CD14-positive monocyte (primary cell): ENCODE results near the gene DPY19L1. TPM values are rescaled to one million over a fixed set of nuclear protein-coding genes. Genes with fewer than 3 reads are reported as not detected.

Source experiments
- DNase-seq, 3 donors: peaks; one replicate each; pipeline ENCODE4 v3.0.0-alpha.2; 2011 to 2022
- H2AFZ ChIP-seq: 2 replicates; pipeline ENCODE4 v1.6.0; 2012; ENCODE audit warnings: mild to moderate bottlenecking, low read depth, low read length, inconsistent platforms; ENCODE audit not compliant: insufficient read depth, poor library complexity, severe bottlenecking
- H3K27ac ChIP-seq, 2 donors: 1 replicate in 1 of 2; 2 replicates in 1 of 2; pipeline ENCODE4 v1.5.1; 2012 to 2013; ENCODE audit warnings: low read length in 2 of 2, control low read depth in 1 of 2, inconsistent platforms in 1 of 2, low read depth in 1 of 2, mild to moderate bottlenecking in 1 of 2
- H3K27me3 ChIP-seq, 2 donors: one replicate each; pipeline versions ENCODE4 v1.6.0 to v1.6.1; 2011 to 2013; ENCODE audit warnings: low read length in 2 of 2; ENCODE audit not compliant: control insufficient read depth in 2 of 2, insufficient read depth in 2 of 2
- H3K36me3 ChIP-seq, 2 donors: replicated peaks in 1 of 2; 1 replicate in 1 of 2; 2 replicates in 1 of 2; pipeline versions ENCODE4 v1.5.1 to v1.6.1; 2012 to 2013; ENCODE audit warnings: low read length in 2 of 2, control low read depth in 1 of 2, inconsistent platforms in 1 of 2, mild to moderate bottlenecking in 1 of 2; ENCODE audit not compliant: insufficient read depth in 2 of 2, control insufficient read depth in 1 of 2
- H3K4me1 ChIP-seq, 2 donors: 1 replicate in 1 of 2; 2 replicates in 1 of 2; pipeline versions ENCODE4 v1.5.1 to v1.6.1; 2012 to 2013; ENCODE audit warnings: low read length in 2 of 2, control low read depth in 1 of 2, inconsistent platforms in 1 of 2, mild to moderate bottlenecking in 1 of 2, moderate library complexity in 1 of 2; ENCODE audit not compliant: insufficient read depth in 2 of 2, control insufficient read depth in 1 of 2
- H3K4me2 ChIP-seq: replicated peaks from 2 replicates; pipeline ENCODE3; 2012; ENCODE audit warnings: low read length, moderate library complexity, mild to moderate bottlenecking; ENCODE audit not compliant: poor library complexity, severe bottlenecking; ENCODE audit errors: extremely low read depth
- H3K4me3 ChIP-seq, 3 experiments: fragments of 200-600 bp in 1 of 3; sonication (generic) in 1 of 3; replicated peaks in 1 of 3; 1 replicate in 2 of 3; 2 replicates in 1 of 3; pipeline ENCODE4 v1.5.1; 2011 to 2013; ENCODE audit warnings: low read length in 3 of 3, mild to moderate bottlenecking in 3 of 3, control low read depth in 2 of 3, low read depth in 2 of 3, inconsistent platforms in 1 of 3, moderate library complexity in 1 of 3
- H3K79me2 ChIP-seq: 2 replicates; pipeline ENCODE4 v1.6.0; 2012; ENCODE audit warnings: mild to moderate bottlenecking, control low read depth, inconsistent platforms, low read length, moderate library complexity; ENCODE audit not compliant: insufficient read depth
- H3K9ac ChIP-seq: 2 replicates; pipeline ENCODE4 v1.6.0; 2017; ENCODE audit warnings: low read length, mild to moderate bottlenecking; ENCODE audit not compliant: insufficient read depth, poor library complexity, severe bottlenecking
- H3K9me3 ChIP-seq, 2 donors: replicated peaks in 1 of 2; 1 replicate in 1 of 2; 2 replicates in 1 of 2; pipeline versions ENCODE4 v1.5.1 to v1.6.1; 2012 to 2013; ENCODE audit warnings: low read length in 2 of 2, control low read depth in 1 of 2; ENCODE audit not compliant: control insufficient read depth in 1 of 2, insufficient read depth in 1 of 2
- H4K20me1 ChIP-seq: 2 replicates; pipeline ENCODE4 v1.6.0; 2012; ENCODE audit warnings: mild to moderate bottlenecking, low read length, control low read depth, moderate library complexity; ENCODE audit not compliant: insufficient read depth
- H3K27ac Mint-ChIP-seq, 7 donors: one replicate each; pipeline ENCODE4 v1.8.0; 2020; ENCODE audit warnings: mild to moderate bottlenecking in 7 of 7, mixed read lengths in 7 of 7, moderate library complexity in 6 of 7, inconsistent platforms in 2 of 7
- H3K27me3 Mint-ChIP-seq, 3 donors: one replicate each; pipeline ENCODE4 v1.8.0; 2021 to 2022; ENCODE audit warnings: low read depth in 3 of 3, mild to moderate bottlenecking in 3 of 3, mixed read lengths in 3 of 3, moderate library complexity in 3 of 3, inconsistent platforms in 1 of 3
- H3K36me3 Mint-ChIP-seq, 2 donors: one replicate each; pipeline ENCODE4 v1.8.0; 2020; ENCODE audit warnings: mixed read lengths in 2 of 2, inconsistent platforms in 1 of 2, mild to moderate bottlenecking in 1 of 2
- H3K4me1 Mint-ChIP-seq: one replicate; pipeline ENCODE4 v1.8.0; 2020; ENCODE audit warnings: mild to moderate bottlenecking, mixed read lengths
- H3K4me3 Mint-ChIP-seq, 2 donors: one replicate each; pipeline ENCODE4 v1.8.0; 2020; ENCODE audit warnings: mild to moderate bottlenecking in 2 of 2, mixed read lengths in 2 of 2, moderate library complexity in 1 of 2
- H3K9me3 Mint-ChIP-seq, 7 donors: one replicate each; pipeline ENCODE4 v1.8.0; 2020 to 2022; ENCODE audit warnings: mixed read lengths in 7 of 7, mild to moderate bottlenecking in 6 of 7, moderate library complexity in 6 of 7, inconsistent platforms in 2 of 7
- WGBS: methylation state at CpG from one replicate; pipeline ENCODE4 v1.1.5; 2013; ENCODE audit warnings: missing lambda C conversion rate; ENCODE audit not compliant: insufficient coverage; 5-methylcytosine and 5-hydroxymethylcytosine counted together
- intact Hi-C, 2 donors: fragments of 100-400 bp; cut with micrococcal nuclease; formaldehyde crosslinking; loops; one replicate each; pipeline versions ENCODE4 v1.15.0 to v1.15.1; 2023
- polyA plus RNA-seq, 3 donors: library from polyadenylated mRNA; depleted of rRNA in 1 of 3; unstranded in 2 of 3; stranded (reverse) in 1 of 3; fragments of 300-500 nt in 2 of 3; fragments of >200 nt in 1 of 3; fragmentation: Illumina TruSeq in 2 of 3; gene quantifications; 1 replicate in 2 of 3; 2 replicates in 1 of 3; pipeline ENCODE4 v1.2.3, GENCODE V29; 2012 to 2021
- TF ChIP-seq, protein P1 (sequence below): fragments of 200-600 bp; IDR thresholded peaks from one replicate; pipeline ENCODE4 v1.8.0; 2022; ENCODE audit warnings: antibody characterized with exemption, mild to moderate bottlenecking

Gene DPY19L1
- polyA plus RNA-seq, 3 donors, result 0.81 to 5.2 (median 3.9) TPM

DNA sequence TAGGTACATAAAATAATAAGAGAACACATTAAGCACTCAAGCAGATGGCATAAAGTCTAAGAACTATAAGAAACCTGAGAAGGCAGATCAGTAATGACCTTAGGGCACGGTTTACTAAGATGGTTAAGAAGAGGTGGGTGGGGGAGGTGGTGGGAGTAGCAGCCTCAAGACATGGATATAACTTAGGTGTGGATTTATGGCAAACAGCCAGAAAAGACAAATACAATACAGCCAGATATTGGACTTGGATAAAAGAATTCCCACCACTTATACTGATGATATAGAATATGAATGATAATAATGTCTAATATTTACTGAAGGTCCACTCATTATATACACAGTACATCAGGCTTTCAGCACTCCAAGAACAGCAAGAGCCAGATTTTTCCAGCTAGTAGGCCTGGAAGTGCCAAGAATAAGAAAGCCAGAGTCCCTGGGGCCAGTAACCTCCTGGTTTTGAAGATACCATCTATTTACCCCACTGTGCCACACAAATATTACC is 11.9 kb downstream of the DPY19L1 start:
- no peak overlapping the region for H2AFZ ChIP-seq
- intact Hi-C loops, result no loop called here
- H3K9ac ChIP-seq, result no peak overlapping the region
- H3K9me3 ChIP-seq, result no peaks in the 10 kb centered on the region
- TF ChIP-seq, protein P1, sequence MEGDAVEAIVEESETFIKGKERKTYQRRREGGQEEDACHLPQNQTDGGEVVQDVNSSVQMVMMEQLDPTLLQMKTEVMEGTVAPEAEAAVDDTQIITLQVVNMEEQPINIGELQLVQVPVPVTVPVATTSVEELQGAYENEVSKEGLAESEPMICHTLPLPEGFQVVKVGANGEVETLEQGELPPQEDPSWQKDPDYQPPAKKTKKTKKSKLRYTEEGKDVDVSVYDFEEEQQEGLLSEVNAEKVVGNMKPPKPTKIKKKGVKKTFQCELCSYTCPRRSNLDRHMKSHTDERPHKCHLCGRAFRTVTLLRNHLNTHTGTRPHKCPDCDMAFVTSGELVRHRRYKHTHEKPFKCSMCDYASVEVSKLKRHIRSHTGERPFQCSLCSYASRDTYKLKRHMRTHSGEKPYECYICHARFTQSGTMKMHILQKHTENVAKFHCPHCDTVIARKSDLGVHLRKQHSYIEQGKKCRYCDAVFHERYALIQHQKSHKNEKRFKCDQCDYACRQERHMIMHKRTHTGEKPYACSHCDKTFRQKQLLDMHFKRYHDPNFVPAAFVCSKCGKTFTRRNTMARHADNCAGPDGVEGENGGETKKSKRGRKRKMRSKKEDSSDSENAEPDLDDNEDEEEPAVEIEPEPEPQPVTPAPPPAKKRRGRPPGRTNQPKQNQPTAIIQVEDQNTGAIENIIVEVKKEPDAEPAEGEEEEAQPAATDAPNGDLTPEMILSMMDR, result no peak
- no peaks in the 10 kb centered on the region for H3K27me3 Mint-ChIP-seq
- peaks cover 11% of the 10 kb centered on the region for H3K79me2 ChIP-seq
- no peak for DNase-seq
- H3K36me3 Mint-ChIP-seq, result no peaks in the 10 kb centered on the region
- no peak overlapping the region for H3K4me3 Mint-ChIP-seq
- no peak overlapping the region for H3K27ac ChIP-seq
- H3K9me3 Mint-ChIP-seq, result no peaks in the 10 kb centered on the region
- no peaks in the 10 kb centered on the region for H3K27me3 ChIP-seq
- H3K27ac Mint-ChIP-seq, result no peak overlapping the region
- no peak overlapping the region for H3K4me2 ChIP-seq
- H4K20me1 ChIP-seq, result peaks cover 28% of the 10 kb centered on the region
- H3K36me3 ChIP-seq, result no peaks in the 10 kb centered on the region
- H3K4me3 ChIP-seq, result no peak overlapping the region
- 100% methylated on average over 1 of the region's 1 CpG for WGBS
- H3K4me1 Mint-ChIP-seq, result peaks cover 3% of the 10 kb centered on the region
- H3K4me1 ChIP-seq, result no peaks in the 10 kb centered on the region

DNA sequence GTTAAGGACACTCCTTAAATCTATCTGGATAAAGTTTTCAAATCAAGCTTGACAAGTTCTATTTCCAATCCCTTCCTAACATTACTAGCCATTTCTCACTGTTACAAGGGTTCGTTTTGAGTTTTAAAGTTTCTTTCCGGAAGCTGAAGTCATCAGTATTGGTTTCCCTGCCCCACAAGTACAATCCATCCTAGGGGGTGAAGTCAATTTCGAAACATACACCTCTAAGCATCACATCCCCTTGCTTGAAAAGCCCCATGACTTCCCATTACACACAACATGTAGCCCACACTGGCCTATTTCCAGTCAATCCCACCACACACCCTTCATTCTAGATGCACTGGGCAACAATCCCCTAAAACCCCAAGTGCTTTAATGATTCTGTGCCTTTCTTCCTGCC is 13.0 kb downstream of the DPY19L1 start:
- Mint-ChIP-seq H3K36me3 (no peaks in the 10 kb centered on the region), H3K4me1 (peaks cover 7% of the 10 kb centered on the region), H3K9me3 (peaks cover 0 to under 1% (median 0%) of the 10 kb centered on the region in 7 donors), H3K27me3 (no peaks in the 10 kb centered on the region), H3K4me3 (no peak overlapping the region), H3K27ac (no peak overlapping the region)
- Histone ChIP-seq H3K27ac (no peak overlapping the region), H3K9me3 (no peaks in the 10 kb centered on the region), H2AFZ (no peak overlapping the region), H3K27me3 (no peaks in the 10 kb centered on the region), H4K20me1 (peaks cover 28% of the 10 kb centered on the region), H3K9ac (no peak overlapping the region), H3K4me1 (peaks cover 0 to 3% of the 10 kb centered on the region in 2 donors), H3K4me3 (no peak overlapping the region), H3K4me2 (no peak overlapping the region), H3K36me3 (no peaks in the 10 kb centered on the region), H3K79me2 (peaks cover 11% of the 10 kb centered on the region)
- intact Hi-C loops, result no loop called here
- no peak for DNase-seq
- WGBS, result 100% methylated on average over 1 of the region's 3 CpGs
- TF ChIP-seq, protein P1, result no peak
